ENCODE measurements around the gene ZP2.
A peak's percentile ranks its signal among the peaks of the same experiment; 100 is the strongest.
"Not testable (repeated sequence)": the region's sequence is repeated elsewhere in the genome, so short reads cannot be mapped to it uniquely, and the experiment has no call there.

The ZP2 gene

GRCh38 chr16:21170116-21170515, 41.3 kb downstream of the ZP2 start:
- DNase-seq (ENCODE audit: low read depth), result not testable (repeated sequence)

- peak; percentile 38 for DNase-seq (ENCODE audit: low read depth)
Observed at GRCh38 chr16:21169249-21169981, 42.0 kb downstream of the ZP2 start.

- no peak for DNase-seq (ENCODE audit: low read depth)
Observed at GRCh38 chr16:21167929-21168602, 43.3 kb downstream of the ZP2 start.

- DNase-seq (ENCODE audit: low read depth), result peak; percentile 83
Observed at GRCh38 chr16:21167360-21167759, 44.0 kb downstream of the ZP2 start.

GRCh38 chr16:21166561-21166961, 44.8 kb downstream of the ZP2 start:
- no peak for DNase-seq (ENCODE audit: low read depth)

- no peak for DNase-seq (ENCODE audit: low read depth)
Observed at GRCh38 chr16:21164521-21165168, 46.7 kb downstream of the ZP2 start.

- no peak for DNase-seq (ENCODE audit: low read depth)
Observed at GRCh38 chr16:21163576-21163975, 47.8 kb downstream of the ZP2 start.

- DNase-seq (ENCODE audit: low read depth), result no peak
Observed at GRCh38 chr16:21162661-21163151, 48.7 kb downstream of the ZP2 start.

GRCh38 chr16:21161211-21161610, 50.2 kb downstream of the ZP2 start:
- DNase-seq (ENCODE audit: low read depth), result no peak

GRCh38 chr16:21160276-21160675, 51.1 kb downstream of the ZP2 start:
- no peak for DNase-seq (ENCODE audit: low read depth)

- no peak for DNase-seq (ENCODE audit: low read depth)
Observed at GRCh38 chr16:21159281-21159951, 52.0 kb downstream of the ZP2 start.

GRCh38 chr16:21158208-21159110, 52.9 kb downstream of the ZP2 start, which contains the start of gene LDAF1:
Gene LDAF1 (plus strand): TSS chr16:21158674. CDS start chr16:21161183, 2,509 bp downstream.
- DNase-seq (ENCODE audit: low read depth), result no peak

GRCh38 chr16:21157632-21158031, 53.7 kb downstream of the ZP2 start:
- no peak for DNase-seq (ENCODE audit: low read depth)

- DNase-seq (ENCODE audit: low read depth), result peak; percentile 51
Observed at GRCh38 chr16:21156767-21157467, 54.5 kb downstream of the ZP2 start.

- not testable (repeated sequence) for DNase-seq (ENCODE audit: low read depth)
Observed at GRCh38 chr16:21156011-21156410, 55.4 kb downstream of the ZP2 start.

- not testable (repeated sequence) for DNase-seq (ENCODE audit: low read depth)
Observed at GRCh38 chr16:21153124-21153729, 58.1 kb downstream of the ZP2 start.

GRCh38 chr16:21152160-21153030, 59.0 kb downstream of the ZP2 start:
- DNase-seq (ENCODE audit: low read depth), result not testable (repeated sequence)

- DNase-seq (ENCODE audit: low read depth), result no peak
Observed at GRCh38 chr16:21150375-21151001, 60.9 kb downstream of the ZP2 start, which contains the start of gene DNAH3. Gene DNAH3 (minus strand): TSS chr16:21150846. CDS start chr16:21150319, 527 bp downstream.
